ENCODE measurements around the gene CLBA1. TPM values are rescaled to one million over a fixed set of nuclear protein-coding genes. Genes with fewer than 3 reads are reported as not detected.

The CLBA1 gene
- total and polyA plus RNA-seq, 2 donors from 2014 or later, result 13.2 to 22.6 TPM

DNA sequence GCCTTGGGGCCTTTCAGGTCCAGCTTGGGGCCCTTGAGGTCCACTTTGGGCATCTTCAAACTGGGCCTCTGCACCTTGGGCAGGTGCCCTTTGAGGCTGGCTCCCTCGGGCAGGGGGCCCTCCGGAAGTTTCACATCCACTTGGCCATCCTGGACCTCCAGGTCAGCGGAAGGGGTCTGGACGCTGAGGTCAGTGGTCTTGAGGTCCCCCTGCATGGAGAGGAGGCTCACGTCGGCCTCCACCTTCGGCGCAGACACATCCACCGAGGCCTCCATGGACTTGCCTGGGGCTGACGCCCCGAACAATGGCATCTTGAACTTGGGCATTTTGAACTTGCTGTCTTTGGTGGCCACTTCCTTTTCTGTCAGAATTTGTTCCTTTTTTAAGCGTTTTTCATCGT lies 32.5 kb upstream of the CLBA1 start:
- Histone ChIP-seq H3K9me3 (ENCODE audit: control insufficient read depth in 2 of 3, insufficient read depth in 1 of 3, low read length in 3 of 3) (no peaks in the 10 kb centered on the region), H3K36me3 (ENCODE audit: control insufficient read depth in 2 of 3, insufficient read depth in 3 of 3, low read length in 3 of 3) (no peaks in the 10 kb centered on the region), H3K27ac (ENCODE audit: low read depth in 2 of 2, low read length in 2 of 2) (no peak overlapping the region), H3K4me3 (ENCODE audit: low read length in 3 of 3) (no peak overlapping the region), H3K9ac (ENCODE audit: low read length in 3 of 3) (no peak overlapping the region), H3K4me1 (ENCODE audit: control insufficient read depth in 2 of 3, insufficient read depth in 2 of 3, low read depth in 1 of 3, low read length in 3 of 3) (no peaks in the 10 kb centered on the region), H3K27me3 (ENCODE audit: control insufficient read depth, insufficient read depth, low read length) (no peaks in the 10 kb centered on the region)
- intact Hi-C loops (cut with DNase I), result no loop called here
- no peak for FAIRE-seq
- TF ChIP-seq, protein P1, sequence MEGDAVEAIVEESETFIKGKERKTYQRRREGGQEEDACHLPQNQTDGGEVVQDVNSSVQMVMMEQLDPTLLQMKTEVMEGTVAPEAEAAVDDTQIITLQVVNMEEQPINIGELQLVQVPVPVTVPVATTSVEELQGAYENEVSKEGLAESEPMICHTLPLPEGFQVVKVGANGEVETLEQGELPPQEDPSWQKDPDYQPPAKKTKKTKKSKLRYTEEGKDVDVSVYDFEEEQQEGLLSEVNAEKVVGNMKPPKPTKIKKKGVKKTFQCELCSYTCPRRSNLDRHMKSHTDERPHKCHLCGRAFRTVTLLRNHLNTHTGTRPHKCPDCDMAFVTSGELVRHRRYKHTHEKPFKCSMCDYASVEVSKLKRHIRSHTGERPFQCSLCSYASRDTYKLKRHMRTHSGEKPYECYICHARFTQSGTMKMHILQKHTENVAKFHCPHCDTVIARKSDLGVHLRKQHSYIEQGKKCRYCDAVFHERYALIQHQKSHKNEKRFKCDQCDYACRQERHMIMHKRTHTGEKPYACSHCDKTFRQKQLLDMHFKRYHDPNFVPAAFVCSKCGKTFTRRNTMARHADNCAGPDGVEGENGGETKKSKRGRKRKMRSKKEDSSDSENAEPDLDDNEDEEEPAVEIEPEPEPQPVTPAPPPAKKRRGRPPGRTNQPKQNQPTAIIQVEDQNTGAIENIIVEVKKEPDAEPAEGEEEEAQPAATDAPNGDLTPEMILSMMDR (IDR thresholded peaks at IDR 0.05; ENCODE audit: borderline replicate concordance, extremely low read depth, insufficient read depth), result no peak
- DNase-seq, result peak in 1 of 5 donors; percentile 55

DNA sequence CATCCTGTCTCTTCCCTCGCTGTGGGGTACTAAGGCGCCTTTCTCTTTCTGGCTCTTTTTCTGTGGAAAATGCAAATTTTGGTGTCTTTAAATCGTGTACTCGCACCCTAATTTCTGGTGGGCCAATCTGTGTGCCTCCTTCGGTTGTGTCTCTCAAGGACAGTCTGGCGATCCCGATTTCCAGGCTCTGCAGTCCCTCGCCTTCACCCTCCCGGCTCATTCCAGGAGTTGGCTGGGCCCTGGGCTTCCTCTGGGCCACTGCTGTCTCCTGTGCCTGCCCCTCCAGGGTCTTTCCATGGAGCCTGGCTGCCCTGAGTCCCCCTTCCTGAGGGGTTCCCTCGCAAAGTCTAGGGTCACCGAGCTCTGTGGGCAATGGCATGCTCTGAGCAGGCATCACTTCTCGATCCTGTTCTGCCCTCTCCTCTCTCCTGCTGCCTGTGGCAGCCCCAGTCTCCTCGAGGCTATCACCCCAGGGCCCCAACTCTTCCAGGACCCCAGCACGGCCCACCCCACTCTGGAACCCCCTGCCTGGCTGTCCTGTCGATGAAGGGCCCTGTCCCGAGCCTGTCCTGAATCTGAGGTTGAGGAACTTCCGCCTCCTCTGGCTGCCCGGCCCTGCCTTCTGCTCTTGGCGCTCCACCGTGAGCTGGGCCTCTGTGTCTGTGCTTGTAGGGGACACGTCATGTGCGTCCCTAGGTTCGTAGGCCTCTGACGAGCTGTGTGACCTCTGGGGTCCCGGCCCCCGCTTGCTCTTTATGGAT lies 31.5 kb upstream of the CLBA1 start:
- no peaks in the 10 kb centered on the region for H3K9me3 ChIP-seq (ENCODE audit: control insufficient read depth in 2 of 3, insufficient read depth in 1 of 3, low read length in 3 of 3)
- no peak for FAIRE-seq
- H3K27ac ChIP-seq (ENCODE audit: low read depth in 2 of 2, low read length in 2 of 2), result no peak overlapping the region
- intact Hi-C loops (cut with DNase I), result no loop called here
- no peaks in the 10 kb centered on the region for H3K4me1 ChIP-seq (ENCODE audit: control insufficient read depth in 2 of 3, insufficient read depth in 2 of 3, low read depth in 1 of 3, low read length in 3 of 3)
- H3K4me3 ChIP-seq (ENCODE audit: low read length in 3 of 3), result no peak overlapping the region
- H3K27me3 ChIP-seq (ENCODE audit: control insufficient read depth, insufficient read depth, low read length), result no peaks in the 10 kb centered on the region
- DNase-seq, result peak in 1 of 5 donors; percentile 59
- H3K36me3 ChIP-seq (ENCODE audit: control insufficient read depth in 2 of 3, insufficient read depth in 3 of 3, low read length in 3 of 3), result no peaks in the 10 kb centered on the region
- TF ChIP-seq, protein P1 (IDR thresholded peaks at IDR 0.05; ENCODE audit: borderline replicate concordance, extremely low read depth, insufficient read depth), result no peak
- H3K9ac ChIP-seq (ENCODE audit: low read length in 3 of 3), result no peak overlapping the region

DNA sequence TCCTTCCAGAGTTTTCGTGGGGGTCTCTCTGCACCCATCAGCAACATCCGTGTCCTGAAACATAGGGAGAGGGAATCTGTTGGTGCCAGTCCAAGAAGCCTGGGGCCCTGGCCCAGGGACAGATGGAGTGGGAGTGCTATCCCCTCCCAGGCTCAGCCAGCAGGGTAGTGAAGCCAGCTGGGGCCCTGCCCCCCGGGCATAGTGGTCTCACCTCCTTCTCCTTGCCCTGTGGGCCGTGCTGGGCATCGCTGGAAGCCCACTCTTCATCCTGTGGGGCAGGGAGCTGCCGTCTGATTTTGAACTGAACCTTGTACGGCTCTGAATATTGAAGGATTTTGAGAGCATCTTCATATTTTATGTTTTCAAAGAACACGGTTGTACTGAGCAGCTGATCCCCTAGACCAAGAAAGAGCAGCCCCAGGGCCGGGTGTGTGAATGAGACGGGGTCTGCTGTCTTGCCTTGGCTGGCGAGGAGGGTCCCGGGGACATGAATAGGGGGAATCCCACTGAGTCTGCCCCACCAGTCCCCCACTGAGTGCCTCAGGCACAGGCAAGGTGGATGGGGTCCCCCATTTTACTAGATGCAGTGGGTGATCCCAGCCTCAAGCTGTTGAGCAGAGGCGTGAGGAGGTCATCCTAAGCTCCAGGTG lies 30.7 kb upstream of the CLBA1 start:
- DNase-seq (peak in 1 of 5 donors; percentile 52), FAIRE-seq (no peak)
- Histone ChIP-seq H3K36me3 (ENCODE audit: control insufficient read depth in 2 of 3, insufficient read depth in 3 of 3, low read length in 3 of 3) (no peaks in the 10 kb centered on the region), H3K9me3 (ENCODE audit: control insufficient read depth in 2 of 3, insufficient read depth in 1 of 3, low read length in 3 of 3) (no peaks in the 10 kb centered on the region), H3K4me3 (ENCODE audit: low read length in 3 of 3) (no peak overlapping the region), H3K4me1 (ENCODE audit: control insufficient read depth in 2 of 3, insufficient read depth in 2 of 3, low read depth in 1 of 3, low read length in 3 of 3) (no peaks in the 10 kb centered on the region), H3K9ac (ENCODE audit: low read length in 3 of 3) (no peak overlapping the region), H3K27me3 (ENCODE audit: control insufficient read depth, insufficient read depth, low read length) (no peaks in the 10 kb centered on the region), H3K27ac (ENCODE audit: low read depth in 2 of 2, low read length in 2 of 2) (no peak overlapping the region)
- TF ChIP-seq, protein P1 (IDR thresholded peaks at IDR 0.05; ENCODE audit: borderline replicate concordance, extremely low read depth, insufficient read depth), result no peak
- intact Hi-C loops (cut with DNase I), result no loop called here
